NB4 (cell line): Measurements from ENCODE around the gene MLYCD.

ENCODE experiments used
- DNase-seq: peaks from one replicate; pipeline ENCODE4 v3.0.0; 2010; ENCODE audit warnings: low read depth
- H3K4me3 ChIP-seq: one replicate; pipeline ENCODE4 v1.5.1; 2011; ENCODE audit warnings: mild to moderate bottlenecking, low read depth, low read length, moderate library complexity
- MYC ChIP-seq: IDR thresholded peaks from 2 replicates; pipeline ENCODE4 v1.6.1; 2011; ENCODE audit warnings: low read depth, low read length
- POLR2A ChIP-seq: IDR thresholded peaks from 2 replicates; pipeline ENCODE4 v1.6.1; 2011; ENCODE audit warnings: mild to moderate bottlenecking; ENCODE audit not compliant: insufficient read length; ENCODE audit errors: extremely low read depth
- TF ChIP-seq, protein P1 (sequence below): IDR thresholded peaks from one replicate; pipeline ENCODE4 v1.5.1; 2012; ENCODE audit warnings: low read depth, low read length
- TF ChIP-seq, protein P2 (sequence below): IDR thresholded peaks from 2 replicates; pipeline ENCODE4 v1.6.1; 2011; ENCODE audit warnings: low read depth, low read length

MLYCD gene

DNA sequence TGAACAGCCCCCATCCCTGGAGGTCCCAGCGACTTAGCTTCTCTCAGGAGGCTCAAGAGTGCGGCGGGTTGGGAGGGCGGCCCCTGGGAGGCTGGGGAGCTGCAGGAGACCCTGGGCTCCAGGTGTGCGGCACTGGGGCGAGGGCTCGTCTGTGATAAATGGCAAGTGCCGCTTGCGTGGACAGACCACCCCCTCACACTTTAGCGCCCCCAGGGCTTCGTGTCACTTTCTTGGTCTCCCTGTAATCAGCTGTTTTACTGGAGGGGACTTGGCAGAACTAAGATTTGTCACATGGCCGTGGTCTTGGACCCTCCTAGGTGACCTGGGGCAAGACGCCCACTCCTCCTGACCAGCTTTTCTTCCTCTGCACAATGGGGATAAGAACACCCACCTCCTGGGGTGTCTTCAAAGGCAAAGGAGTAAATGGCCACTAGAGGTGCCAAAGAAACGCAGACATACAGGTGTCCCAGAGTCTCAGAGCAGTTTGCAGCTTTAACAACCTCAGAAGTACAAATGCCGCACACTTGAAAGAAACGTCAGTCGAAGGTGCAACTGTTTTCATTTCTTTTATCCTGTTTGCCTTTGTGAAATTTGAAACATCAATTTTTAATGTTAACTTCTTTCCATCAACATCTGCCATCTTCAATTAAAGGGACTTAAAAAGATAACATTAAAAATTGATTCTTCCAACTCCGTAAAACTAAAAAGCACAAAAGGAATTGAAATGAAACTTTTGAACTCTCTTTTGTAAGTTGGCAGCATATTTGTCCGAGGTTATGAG, 55.1 kb downstream of the MLYCD start:
- peak; percentile 72 for DNase-seq
- H3K4me3 ChIP-seq: no peak overlapping the region
- TF ChIP-seq, protein P1, sequence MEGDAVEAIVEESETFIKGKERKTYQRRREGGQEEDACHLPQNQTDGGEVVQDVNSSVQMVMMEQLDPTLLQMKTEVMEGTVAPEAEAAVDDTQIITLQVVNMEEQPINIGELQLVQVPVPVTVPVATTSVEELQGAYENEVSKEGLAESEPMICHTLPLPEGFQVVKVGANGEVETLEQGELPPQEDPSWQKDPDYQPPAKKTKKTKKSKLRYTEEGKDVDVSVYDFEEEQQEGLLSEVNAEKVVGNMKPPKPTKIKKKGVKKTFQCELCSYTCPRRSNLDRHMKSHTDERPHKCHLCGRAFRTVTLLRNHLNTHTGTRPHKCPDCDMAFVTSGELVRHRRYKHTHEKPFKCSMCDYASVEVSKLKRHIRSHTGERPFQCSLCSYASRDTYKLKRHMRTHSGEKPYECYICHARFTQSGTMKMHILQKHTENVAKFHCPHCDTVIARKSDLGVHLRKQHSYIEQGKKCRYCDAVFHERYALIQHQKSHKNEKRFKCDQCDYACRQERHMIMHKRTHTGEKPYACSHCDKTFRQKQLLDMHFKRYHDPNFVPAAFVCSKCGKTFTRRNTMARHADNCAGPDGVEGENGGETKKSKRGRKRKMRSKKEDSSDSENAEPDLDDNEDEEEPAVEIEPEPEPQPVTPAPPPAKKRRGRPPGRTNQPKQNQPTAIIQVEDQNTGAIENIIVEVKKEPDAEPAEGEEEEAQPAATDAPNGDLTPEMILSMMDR: peak; percentile 67
- no peak for TF ChIP-seq MYC

DNA sequence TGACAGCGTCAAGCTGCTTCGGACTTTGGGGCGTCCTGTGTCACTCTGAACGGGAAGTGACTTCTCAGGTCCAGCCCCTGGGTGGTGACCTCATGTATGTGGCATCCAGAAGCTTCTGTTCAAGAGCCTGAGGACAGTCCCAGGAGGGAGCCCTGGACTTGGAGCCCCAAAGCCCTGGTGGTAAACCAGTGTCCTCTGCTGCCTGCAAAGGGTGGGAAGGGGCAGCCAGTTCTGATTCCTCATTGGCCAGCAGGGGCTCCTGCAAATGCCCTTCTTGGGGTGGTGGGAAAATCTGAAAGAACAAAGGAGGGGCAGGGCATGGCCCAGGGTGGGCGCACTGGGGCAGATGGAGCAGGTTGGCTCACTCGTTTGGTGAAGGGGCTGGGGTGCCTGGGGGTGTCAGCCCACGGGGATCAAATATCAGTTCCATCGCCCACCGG, 55.7 kb downstream of the MLYCD start:
- peak; percentile 39 for DNase-seq
- TF ChIP-seq, protein P2, sequence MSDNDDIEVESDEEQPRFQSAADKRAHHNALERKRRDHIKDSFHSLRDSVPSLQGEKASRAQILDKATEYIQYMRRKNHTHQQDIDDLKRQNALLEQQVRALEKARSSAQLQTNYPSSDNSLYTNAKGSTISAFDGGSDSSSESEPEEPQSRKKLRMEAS: no peak
- TF ChIP-seq, protein P1: no peak
- TF ChIP-seq POLR2A (no peak), MYC (no peak)
- no peak overlapping the region for H3K4me3 ChIP-seq

DNA sequence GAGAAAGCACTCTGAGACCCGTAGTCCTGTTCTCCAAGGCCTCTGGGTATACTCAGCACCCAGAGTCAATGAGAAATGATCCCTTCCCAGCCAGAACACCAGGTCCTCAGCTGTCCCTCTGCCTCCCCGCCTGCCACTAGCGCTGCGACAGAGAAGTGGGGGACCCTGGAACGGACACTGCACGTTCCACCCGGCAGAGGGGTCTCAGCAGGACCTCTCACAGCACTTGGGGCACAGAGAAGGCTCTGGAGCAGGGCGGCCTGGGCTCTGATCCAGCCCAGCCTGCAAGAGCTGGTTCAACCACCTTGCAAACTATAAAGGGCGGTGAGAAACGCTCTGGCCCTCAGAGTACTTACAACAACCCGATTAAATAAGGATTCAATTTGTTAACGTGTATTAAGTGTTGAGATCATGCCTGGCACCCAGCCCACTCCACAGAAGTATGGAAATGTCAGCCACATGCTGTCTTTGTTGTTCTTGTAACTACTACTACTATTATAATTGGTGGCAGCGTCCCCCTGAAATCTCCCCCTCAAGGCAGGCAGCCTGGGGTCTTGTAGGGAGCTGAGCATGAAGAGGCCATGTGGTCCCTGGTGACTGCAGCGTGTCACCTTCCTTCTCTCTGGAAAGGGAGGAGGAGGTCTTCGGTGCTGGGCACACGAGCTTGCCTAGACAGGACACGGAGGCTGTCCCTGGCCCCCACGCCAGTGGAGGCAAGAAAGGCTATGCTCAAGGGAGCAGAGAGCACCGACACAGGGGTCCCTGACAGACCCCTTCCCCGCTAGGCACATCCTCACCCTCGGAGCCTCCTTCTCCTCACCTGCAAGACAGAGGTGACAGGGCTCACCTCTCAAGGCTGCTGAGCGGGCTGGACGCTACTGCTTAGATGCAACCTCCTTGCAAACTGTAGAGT, 56.6 kb downstream of the MLYCD start:
- no peak for DNase-seq
- TF ChIP-seq MYC: no peak
- no peak overlapping the region for H3K4me3 ChIP-seq

DNA sequence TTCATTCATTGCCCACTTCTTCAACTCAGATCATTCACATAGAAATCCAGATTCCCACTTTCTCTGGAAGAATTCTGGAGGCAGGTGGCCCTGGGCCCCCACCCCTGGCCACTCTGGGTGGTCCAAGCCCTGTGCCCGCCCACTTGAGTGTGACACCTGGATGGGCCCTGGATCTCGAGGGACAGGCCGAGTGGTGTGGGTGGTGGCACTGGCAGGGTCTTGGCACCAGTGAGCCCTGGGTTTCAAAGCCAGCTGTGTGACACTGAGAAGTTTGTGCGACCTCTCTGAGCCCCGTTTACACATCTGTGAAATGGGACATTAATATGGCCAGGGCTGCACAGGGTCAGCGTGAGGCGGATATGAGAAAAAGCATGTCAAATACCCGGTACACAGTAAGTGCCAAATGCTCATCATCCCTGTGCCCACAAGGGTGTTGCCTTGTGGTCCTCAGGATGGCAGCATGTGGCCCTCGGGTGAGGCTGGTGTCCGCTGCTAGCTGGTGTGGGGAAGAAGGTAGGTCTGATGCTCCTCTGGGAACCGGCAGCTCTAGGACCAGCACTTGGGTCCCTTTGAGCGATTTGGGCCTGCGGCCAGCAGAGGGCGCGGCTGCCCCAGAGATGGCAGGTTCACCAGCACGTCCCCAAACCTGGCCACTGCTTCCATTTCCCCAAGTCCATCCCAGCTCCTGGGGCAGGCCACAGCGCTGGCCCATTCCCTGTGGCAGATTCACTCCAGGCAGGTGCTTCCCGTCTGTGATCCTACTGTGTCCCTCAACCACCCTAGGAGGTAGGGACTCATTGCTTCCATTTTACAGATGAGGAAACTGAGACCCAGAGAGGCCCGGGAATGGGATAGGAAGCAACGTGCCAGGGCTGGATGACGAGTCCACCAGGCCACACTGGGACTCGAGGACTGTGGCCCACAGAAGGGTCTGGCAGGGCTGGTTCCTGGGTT, 57.7 kb downstream of the MLYCD start:
- DNase-seq: peak; percentile 87
- no peak overlapping the region for H3K4me3 ChIP-seq

DNA sequence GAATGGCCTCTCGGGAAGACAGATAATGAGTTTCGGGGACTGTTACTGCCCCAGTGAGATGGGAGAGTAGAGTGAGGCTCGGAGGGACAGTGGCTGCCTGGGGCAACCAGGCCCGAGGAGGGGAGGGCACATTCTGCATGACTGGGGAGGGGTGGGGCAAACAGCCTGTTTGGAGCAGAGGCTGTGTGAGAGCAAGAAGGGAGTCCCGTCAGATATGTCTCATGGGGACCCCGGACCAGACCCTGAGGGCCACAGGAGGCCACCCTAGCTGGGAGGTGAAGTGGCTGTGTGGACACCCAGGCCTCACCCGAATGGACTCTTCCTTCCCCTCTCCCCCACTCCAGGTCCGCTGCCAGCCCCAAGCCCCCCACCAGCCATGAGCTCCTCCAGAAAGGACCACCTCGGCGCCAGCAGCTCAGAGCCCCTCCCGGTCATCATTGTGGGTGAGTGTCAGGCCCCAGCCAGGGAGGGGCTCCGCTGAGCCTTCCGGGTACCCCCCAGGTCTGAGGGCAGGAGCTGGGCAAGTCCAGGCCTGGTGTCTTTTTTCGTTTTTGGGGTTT, 58.5 kb downstream of the MLYCD start:
- TF ChIP-seq POLR2A: no peak
- TF ChIP-seq, protein P1: no peak
- no peak for TF ChIP-seq MYC
- TF ChIP-seq, protein P2: no peak
- H3K4me3 ChIP-seq: no peak overlapping the region
- DNase-seq: no peak

More for the DNA sequence above, 57.7 kb downstream of the MLYCD start:
- TF ChIP-seq, protein P2: no peak
- TF ChIP-seq MYC (no peak), POLR2A (no peak)
- TF ChIP-seq, protein P1: peak; percentile 89
